Measurements from ENCODE around the gene FBXO9.
A peak's percentile ranks its signal among the peaks of the same experiment; 100 is the strongest.
"Not testable (repeated sequence)": the region's sequence is repeated elsewhere in the genome, so short reads cannot be mapped to it uniquely, and the experiment has no call there.

The FBXO9 gene

DNA sequence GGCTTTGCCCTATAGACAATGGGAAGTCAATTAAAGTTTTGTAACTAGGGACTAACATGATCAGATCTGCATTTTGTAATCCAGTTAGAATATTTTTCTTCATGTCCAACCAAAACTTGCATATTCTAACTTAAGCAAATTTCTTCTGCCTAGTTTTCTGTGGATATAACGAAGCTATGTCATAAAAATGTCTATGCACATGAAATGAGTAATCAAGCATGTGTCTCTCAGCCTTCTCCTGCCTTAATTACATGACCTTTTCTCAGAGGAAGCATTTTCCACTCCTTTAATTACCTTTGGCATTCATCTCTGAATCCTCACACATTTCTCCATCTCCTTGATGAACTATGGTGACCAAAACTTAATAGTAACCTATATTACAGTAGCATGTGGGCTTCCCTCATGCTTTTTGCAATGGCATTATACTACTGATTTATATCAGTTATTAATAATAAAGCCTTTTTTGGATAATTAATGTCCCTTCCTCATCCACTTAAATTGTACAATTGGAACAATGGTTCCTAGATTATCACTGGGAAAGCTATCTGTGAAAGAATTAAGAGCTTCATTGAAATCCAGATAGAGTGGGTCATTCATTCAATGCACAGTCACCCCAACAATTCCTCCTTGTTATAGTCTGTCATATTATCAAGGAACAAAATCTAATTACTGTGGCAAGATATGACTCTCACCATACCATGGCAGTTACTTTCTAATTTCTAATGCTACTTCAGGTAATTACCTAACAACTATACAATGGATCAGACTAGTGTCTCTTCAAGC is 19.1 kb upstream of the FBXO9 start:
- no peaks in the 10 kb centered on the region for H3K27me3 ChIP-seq (ENCODE audit: insufficient read depth, low read length)

DNA sequence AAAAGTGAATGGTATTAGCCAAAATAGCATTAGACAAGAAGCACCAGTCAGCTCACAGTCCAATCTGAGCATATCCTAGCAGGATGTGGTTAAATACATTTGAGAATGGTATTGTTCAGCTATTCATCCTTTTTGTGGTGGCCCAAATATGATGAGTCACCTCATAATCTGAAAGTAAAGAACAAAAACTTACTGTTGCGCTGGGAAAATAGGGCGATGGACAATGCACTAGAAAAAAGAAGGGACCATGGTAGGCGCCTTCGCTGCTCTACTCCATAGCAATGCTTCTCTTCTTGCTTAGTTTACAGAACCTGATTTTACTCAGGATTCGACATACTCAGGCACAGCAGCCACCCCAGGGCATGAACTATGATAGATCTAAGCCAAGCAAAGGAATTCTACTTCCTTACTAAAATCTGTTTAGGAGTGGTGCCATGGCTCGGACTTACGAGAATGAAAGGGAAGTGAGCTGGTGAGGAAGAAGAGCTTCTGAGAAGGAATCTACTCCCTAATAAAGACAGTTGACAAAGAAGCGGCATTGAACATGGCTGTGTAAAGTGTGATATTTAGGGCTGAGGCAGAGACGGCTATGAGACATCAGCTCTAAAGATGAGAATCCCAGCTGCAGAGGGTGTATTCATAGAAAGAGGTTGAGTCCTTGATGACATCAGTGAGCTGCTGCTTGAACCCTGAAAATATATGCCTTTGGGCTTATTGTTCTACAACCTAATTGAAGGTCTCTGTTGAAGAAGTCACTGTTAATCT is 16.6 kb upstream of the FBXO9 start:
- Histone ChIP-seq H3K36me3 (ENCODE audit: insufficient read depth, low read length) (no peaks in the 10 kb centered on the region), H3K4me3 (ENCODE audit: low read depth, low read length) (peak overlapping the region; percentile 68), H3K27me3 (ENCODE audit: insufficient read depth, low read length) (no peaks in the 10 kb centered on the region), H3K79me2 (ENCODE audit: control insufficient read depth, insufficient read depth, low read length, unreplicated experiment) (peaks cover 7% of the 10 kb centered on the region), H3K4me1 (ENCODE audit: control insufficient read depth, insufficient read depth, low read length, unreplicated experiment) (peaks cover 29% of the 10 kb centered on the region), H3K27ac (ENCODE audit: low read depth, low read length) (peak overlapping the region; percentile 88), H2AFZ (ENCODE audit: low read length, unreplicated experiment) (peak overlapping the region; percentile 61)

More for the DNA sequence above, 19.1 kb upstream of the FBXO9 start:
- Histone ChIP-seq H3K79me2 (ENCODE audit: control insufficient read depth, insufficient read depth, low read length, unreplicated experiment) (peaks cover 7% of the 10 kb centered on the region), H3K4me1 (ENCODE audit: control insufficient read depth, insufficient read depth, low read length, unreplicated experiment) (peaks cover 53% of the 10 kb centered on the region), H3K36me3 (ENCODE audit: insufficient read depth, low read length) (peaks cover under 1% of the 10 kb centered on the region; the same call in 1 of the 2 replicates), H3K27ac (ENCODE audit: low read depth, low read length) (no peak overlapping the region), H3K4me3 (ENCODE audit: low read depth, low read length) (no peak overlapping the region), H2AFZ (ENCODE audit: low read length, unreplicated experiment) (no peak overlapping the region)

DNA sequence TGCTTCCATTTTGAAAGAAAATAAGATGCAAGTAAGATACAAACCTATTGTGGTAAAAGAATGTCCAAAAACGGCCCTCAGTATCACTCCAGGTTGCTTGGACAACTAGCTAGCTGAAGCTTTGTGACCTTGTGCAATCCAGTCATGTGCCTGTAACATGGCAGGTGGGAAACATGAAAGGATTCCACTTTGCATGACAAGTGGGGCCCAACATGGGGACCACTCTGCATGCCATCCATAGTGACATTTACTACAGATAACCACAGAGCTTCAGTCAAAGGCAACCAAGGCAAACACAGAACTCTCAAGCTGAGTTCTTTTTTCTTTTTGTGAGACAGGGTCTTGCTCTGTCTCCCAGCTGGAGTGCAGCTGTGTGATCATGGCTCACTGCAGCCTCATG is 15.8 kb upstream of the FBXO9 start:
- Histone ChIP-seq H3K79me2 (ENCODE audit: control insufficient read depth, insufficient read depth, low read length, unreplicated experiment) (peaks cover 7% of the 10 kb centered on the region), H3K36me3 (ENCODE audit: insufficient read depth, low read length) (no peaks in the 10 kb centered on the region), H3K4me1 (ENCODE audit: control insufficient read depth, insufficient read depth, low read length, unreplicated experiment) (peaks cover 21% of the 10 kb centered on the region)

DNA sequence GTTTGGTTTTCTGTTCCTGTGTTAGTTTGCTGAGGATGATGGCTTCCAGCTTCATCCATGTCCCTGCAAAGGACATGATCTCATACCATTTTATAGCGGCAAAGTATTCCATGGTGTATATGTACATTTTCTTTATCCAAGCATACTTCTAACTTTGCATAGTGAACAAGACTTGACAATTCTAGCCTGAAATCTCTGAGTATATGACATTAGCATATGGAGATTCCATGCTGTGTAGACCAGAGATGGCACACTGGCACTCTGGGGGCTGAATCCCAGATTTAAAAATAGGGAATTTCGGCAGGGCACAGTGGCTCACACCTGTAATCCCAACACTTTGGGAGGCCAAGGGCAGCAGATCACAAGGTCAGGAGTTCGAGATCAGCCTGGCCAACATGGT is 13.1 kb upstream of the FBXO9 start:
- not testable (repeated sequence) for H3K27me3 ChIP-seq (ENCODE audit: insufficient read depth, low read length); H3K27ac ChIP-seq (ENCODE audit: low read depth, low read length); H3K4me3 ChIP-seq (ENCODE audit: low read depth, low read length); H3K79me2 ChIP-seq (ENCODE audit: control insufficient read depth, insufficient read depth, low read length, unreplicated experiment); H2AFZ ChIP-seq (ENCODE audit: low read length, unreplicated experiment); H3K36me3 ChIP-seq (ENCODE audit: insufficient read depth, low read length)
- peaks cover 17% of the 10 kb centered on the region for H3K4me1 ChIP-seq (ENCODE audit: control insufficient read depth, insufficient read depth, low read length, unreplicated experiment)

More for the DNA sequence above, 15.8 kb upstream of the FBXO9 start:
- no peak overlapping the region for H2AFZ ChIP-seq (ENCODE audit: low read length, unreplicated experiment)
- H3K27me3 ChIP-seq (ENCODE audit: insufficient read depth, low read length) = no peaks in the 10 kb centered on the region
- no peak overlapping the region for H3K4me3 ChIP-seq (ENCODE audit: low read depth, low read length)
- H3K27ac ChIP-seq (ENCODE audit: low read depth, low read length) = peak overlapping the region; percentile 88; the same call in 1 of the 2 replicates

DNA sequence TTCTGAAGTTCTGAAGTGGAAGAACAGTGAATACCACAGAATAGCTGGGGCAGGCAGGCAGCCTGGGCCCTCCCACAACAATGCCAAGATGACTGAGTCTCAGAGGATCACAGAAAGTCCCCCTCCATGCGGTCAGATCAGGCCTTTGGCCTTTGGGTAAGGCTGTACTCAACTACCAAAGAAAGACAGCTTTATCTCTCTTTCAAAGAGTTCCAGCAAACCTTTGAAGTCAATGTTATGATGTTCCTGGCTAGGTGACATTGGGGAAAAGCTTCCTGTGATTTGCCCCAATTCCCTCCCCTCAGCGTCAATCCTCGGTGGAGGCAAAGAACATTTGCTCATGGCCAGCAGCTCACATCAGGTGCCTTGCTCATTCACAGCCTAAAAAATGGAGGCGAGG is 10.7 kb upstream of the FBXO9 start:
- Histone ChIP-seq H2AFZ (ENCODE audit: low read length, unreplicated experiment) (no peak overlapping the region), H3K4me1 (ENCODE audit: control insufficient read depth, insufficient read depth, low read length, unreplicated experiment) (peaks cover 6% of the 10 kb centered on the region), H3K27ac (ENCODE audit: low read depth, low read length) (no peak overlapping the region), H3K79me2 (ENCODE audit: control insufficient read depth, insufficient read depth, low read length, unreplicated experiment) (peaks cover 28% of the 10 kb centered on the region), H3K27me3 (ENCODE audit: insufficient read depth, low read length) (no peaks in the 10 kb centered on the region), H3K36me3 (ENCODE audit: insufficient read depth, low read length) (no peaks in the 10 kb centered on the region), H3K4me3 (ENCODE audit: low read depth, low read length) (no peak overlapping the region)

DNA sequence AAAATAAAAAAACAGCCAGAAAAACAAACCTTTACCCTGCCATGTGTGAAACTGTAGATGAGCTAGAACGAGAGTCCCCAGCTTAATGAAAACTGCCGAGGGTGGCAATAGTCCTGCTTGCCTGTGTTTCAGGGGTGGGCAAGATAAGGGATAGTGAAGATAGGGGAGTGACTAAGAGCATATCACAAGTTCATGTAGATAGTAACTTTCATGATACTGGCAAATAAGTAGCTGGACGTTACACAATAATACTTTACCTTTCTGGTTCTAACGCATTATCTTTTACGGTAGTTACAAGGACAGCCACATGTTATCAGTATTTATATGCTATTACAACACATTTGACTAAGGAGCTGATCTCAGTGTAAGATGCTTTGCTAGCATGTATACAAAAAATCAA is 9.3 kb upstream of the FBXO9 start:
- no peaks in the 10 kb centered on the region for H3K27me3 ChIP-seq (ENCODE audit: insufficient read depth, low read length)
- H3K27ac ChIP-seq (ENCODE audit: low read depth, low read length) = no peak overlapping the region
- peaks cover 38% of the 10 kb centered on the region for H3K79me2 ChIP-seq (ENCODE audit: control insufficient read depth, insufficient read depth, low read length, unreplicated experiment)
- H3K4me3 ChIP-seq (ENCODE audit: low read depth, low read length) = no peak overlapping the region
- no peaks in the 10 kb centered on the region for H3K36me3 ChIP-seq (ENCODE audit: insufficient read depth, low read length)
- no peak overlapping the region for H2AFZ ChIP-seq (ENCODE audit: low read length, unreplicated experiment)
- peaks cover 14% of the 10 kb centered on the region for H3K4me1 ChIP-seq (ENCODE audit: control insufficient read depth, insufficient read depth, low read length, unreplicated experiment)

DNA sequence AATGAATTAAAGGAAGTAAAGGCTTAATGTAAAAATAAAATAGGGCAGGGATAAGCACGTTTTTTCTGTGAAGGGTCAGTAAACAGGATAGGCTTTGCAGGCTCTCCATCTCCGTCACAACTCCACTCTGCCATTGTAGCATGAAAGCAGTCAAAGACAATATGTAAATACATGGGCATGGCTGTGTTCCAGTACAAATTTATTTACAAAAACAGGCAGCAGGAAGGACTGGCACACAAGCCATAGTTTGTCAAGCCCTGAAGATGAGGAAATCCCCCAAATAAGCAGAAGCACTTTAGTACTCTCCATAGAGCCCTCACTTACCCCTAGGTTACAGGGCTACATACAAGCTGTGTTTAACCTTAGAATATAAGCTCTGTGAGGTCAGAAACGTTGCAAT is 8.9 kb upstream of the FBXO9 start:
- peaks cover 38% of the 10 kb centered on the region for H3K79me2 ChIP-seq (ENCODE audit: control insufficient read depth, insufficient read depth, low read length, unreplicated experiment)

DNA sequence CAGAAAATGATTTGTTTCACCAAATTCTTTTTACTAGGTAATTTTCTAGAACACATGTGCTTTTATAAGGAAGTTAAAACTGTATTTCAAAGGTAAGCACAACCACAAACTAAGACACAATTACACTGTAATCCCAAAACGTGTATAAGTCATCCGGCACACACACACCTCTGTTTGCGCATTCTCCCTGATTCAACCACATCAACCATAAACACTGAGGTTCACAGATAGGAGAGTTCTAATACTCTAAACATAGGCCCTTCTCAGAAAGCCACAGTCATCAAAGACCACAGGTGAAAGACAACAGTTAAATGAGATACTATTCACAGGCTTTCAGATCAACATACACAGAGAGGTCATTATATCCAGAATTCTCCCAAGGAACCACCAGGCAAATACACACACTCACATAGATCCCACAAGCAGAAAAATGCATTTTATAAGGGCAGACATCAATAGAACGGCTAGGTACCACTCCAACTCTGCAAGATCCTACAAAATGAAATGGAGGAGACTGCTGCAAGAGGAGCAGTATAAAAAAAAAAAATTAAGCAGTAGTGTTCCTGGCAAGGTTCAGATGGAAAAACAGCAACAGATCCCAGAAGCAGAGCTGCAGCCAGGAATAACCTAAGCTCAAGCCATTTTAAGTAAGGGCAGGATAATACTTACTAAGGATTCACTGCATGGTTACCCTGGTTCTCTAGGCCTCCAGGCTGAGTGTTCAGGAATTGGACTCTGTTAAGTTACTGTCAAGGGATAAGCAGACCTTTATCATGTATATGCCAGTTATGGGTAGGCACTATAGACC is 6.6 kb upstream of the FBXO9 start:
- H3K79me2 ChIP-seq (ENCODE audit: control insufficient read depth, insufficient read depth, low read length, unreplicated experiment) = peaks cover 38% of the 10 kb centered on the region
- no peaks in the 10 kb centered on the region for H3K27me3 ChIP-seq (ENCODE audit: insufficient read depth, low read length)
- H3K36me3 ChIP-seq (ENCODE audit: insufficient read depth, low read length) = no peaks in the 10 kb centered on the region
- H3K4me3 ChIP-seq (ENCODE audit: low read depth, low read length) = no peak overlapping the region
- H3K27ac ChIP-seq (ENCODE audit: low read depth, low read length) = no peak overlapping the region
- no peak overlapping the region for H2AFZ ChIP-seq (ENCODE audit: low read length, unreplicated experiment)
- peaks cover 18% of the 10 kb centered on the region for H3K4me1 ChIP-seq (ENCODE audit: control insufficient read depth, insufficient read depth, low read length, unreplicated experiment)

More for the DNA sequence above, 8.9 kb upstream of the FBXO9 start:
- Histone ChIP-seq H3K36me3 (ENCODE audit: insufficient read depth, low read length) (no peaks in the 10 kb centered on the region), H3K27ac (ENCODE audit: low read depth, low read length) (no peak overlapping the region), H3K4me3 (ENCODE audit: low read depth, low read length) (no peak overlapping the region), H3K27me3 (ENCODE audit: insufficient read depth, low read length) (no peaks in the 10 kb centered on the region), H3K4me1 (ENCODE audit: control insufficient read depth, insufficient read depth, low read length, unreplicated experiment) (peaks cover 14% of the 10 kb centered on the region), H2AFZ (ENCODE audit: low read length, unreplicated experiment) (no peak overlapping the region)

DNA sequence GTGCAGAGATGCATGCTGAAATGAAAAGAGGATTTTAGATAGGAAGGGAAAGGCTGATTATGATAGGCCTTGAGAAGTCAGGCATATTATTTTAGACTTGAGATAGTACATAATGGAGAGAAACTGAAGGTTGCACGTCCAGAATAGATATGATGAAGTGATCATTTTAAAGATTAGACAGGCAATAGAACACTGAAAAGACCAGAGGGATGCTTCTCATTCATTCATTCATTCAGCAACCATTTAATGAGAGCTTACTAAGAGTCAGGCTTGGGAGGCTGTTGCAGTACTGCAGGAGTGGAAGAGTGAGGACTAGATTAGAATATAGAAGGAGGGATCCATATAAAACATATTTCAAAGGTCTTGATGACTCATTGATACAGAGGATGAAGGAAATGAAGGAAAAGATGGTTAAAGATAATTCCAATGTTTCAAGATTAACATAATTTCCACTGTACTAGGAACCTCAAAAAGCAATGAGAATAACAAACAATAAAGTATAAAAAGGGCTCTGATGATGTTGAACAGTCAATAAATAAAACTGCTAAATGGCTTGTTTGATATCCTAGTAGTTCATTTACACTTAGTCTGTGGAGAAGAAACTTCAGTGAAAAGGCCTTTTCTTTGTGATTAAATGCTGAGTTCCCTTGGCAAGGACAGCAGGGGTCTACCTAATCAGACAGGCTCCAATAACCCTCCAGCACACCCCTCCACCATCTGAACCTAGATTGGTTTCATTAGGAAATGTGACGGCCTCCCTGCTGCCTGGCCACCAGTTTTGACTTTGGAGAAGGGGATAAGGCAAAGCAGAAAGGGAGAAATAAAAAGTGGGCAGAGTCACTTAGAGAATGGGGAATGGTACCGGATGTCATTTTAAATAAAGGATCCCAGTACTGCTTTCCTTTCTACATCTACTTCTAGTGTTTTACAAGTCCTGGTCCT is 5.3 kb upstream of the FBXO9 start:
- Histone ChIP-seq H3K79me2 (ENCODE audit: control insufficient read depth, insufficient read depth, low read length, unreplicated experiment) (peaks cover 38% of the 10 kb centered on the region), H3K27ac (ENCODE audit: low read depth, low read length) (no peak overlapping the region), H3K27me3 (ENCODE audit: insufficient read depth, low read length) (no peaks in the 10 kb centered on the region), H3K4me3 (ENCODE audit: low read depth, low read length) (peak overlapping the region; percentile 87), H3K4me1 (ENCODE audit: control insufficient read depth, insufficient read depth, low read length, unreplicated experiment) (peaks cover 18% of the 10 kb centered on the region), H3K36me3 (ENCODE audit: insufficient read depth, low read length) (no peaks in the 10 kb centered on the region), H2AFZ (ENCODE audit: low read length, unreplicated experiment) (peak overlapping the region; percentile 77)
